Activated CD4-positive, alpha-beta memory T cell treated with anti-CD3 and anti-CD28 coated beads for 36 hours (primary cell): ENCODE results near the gene RGS7. TPM values are rescaled to one million over a fixed set of nuclear protein-coding genes. Genes with fewer than 3 reads are reported as not detected.
"Not testable (repeated sequence)": the region's sequence is repeated elsewhere in the genome, so short reads cannot be mapped to it uniquely, and the experiment has no call there.

Source experiments
- CTCF ChIA-PET: fragments of 350-600 bp; sonication (Branson Sonifier 250); formaldehyde crosslinking; loops from one replicate; lab custom pipeline; 2021; ENCODE audit warnings: antibody characterized with exemption, inconsistent platforms; lab: Charles Lee
- POLR2A ChIA-PET: fragments of 350-600 bp; sonication (Branson Sonifier 250); formaldehyde crosslinking; loops from one replicate; lab custom pipeline; 2021; ENCODE audit warnings: antibody characterized with exemption; lab: Charles Lee
- DNase-seq: peaks from one replicate; pipeline ENCODE4 v3.0.0-alpha.2; 2020
- H3K27ac Mint-ChIP-seq: one replicate; pipeline ENCODE4 v1.8.0; 2021; ENCODE audit warnings: mixed read lengths
- H3K27me3 Mint-ChIP-seq: one replicate; pipeline ENCODE4 v1.8.0; 2021; ENCODE audit warnings: mixed read lengths
- H3K36me3 Mint-ChIP-seq: one replicate; pipeline ENCODE4 v1.8.0; 2021; ENCODE audit warnings: mixed read lengths
- H3K4me1 Mint-ChIP-seq: one replicate; pipeline ENCODE4 v1.8.0; 2021; ENCODE audit warnings: low read depth, mixed read lengths
- H3K4me3 Mint-ChIP-seq: one replicate; pipeline ENCODE4 v1.8.0; 2021; ENCODE audit warnings: mild to moderate bottlenecking, mixed read lengths
- H3K9me3 Mint-ChIP-seq: one replicate; pipeline ENCODE4 v1.8.0; 2021; ENCODE audit warnings: mixed read lengths
- intact Hi-C: fragments of 100-400 bp; cut with micrococcal nuclease; formaldehyde crosslinking; loops from one replicate; pipeline ENCODE4 v1.15.1; 2023
- total RNA-seq, 2 experiments: library from RNA; stranded (reverse); gene quantifications; one replicate each; pipeline ENCODE4 v1.2.3, GENCODE V29; 2021

The RGS7 gene
- total RNA-seq, 2 experiments from 2014 or later = not detected

- H3K36me3 Mint-ChIP-seq = no peaks in the 10 kb centered on the region
- H3K27me3 Mint-ChIP-seq = peaks cover 4% of the 10 kb centered on the region
- no peaks in the 10 kb centered on the region for H3K9me3 Mint-ChIP-seq
- no peak for DNase-seq
- ChIA-PET CTCF (interaction anchor here (0.5 kb wide), 1 partner anchor 243 kb away, joined by 3 read pairs; no protein-coding TSS in a partner anchor), POLR2A (no interaction called here)
- peaks cover 2% of the 10 kb centered on the region for H3K4me1 Mint-ChIP-seq
- intact Hi-C loops = no loop called here
- H3K4me3 Mint-ChIP-seq = no peak overlapping the region
- no peak overlapping the region for H3K27ac Mint-ChIP-seq
Measured at GRCh38 chr1:240790856-240791255, 566.1 kb downstream of the RGS7 start.

DNA sequence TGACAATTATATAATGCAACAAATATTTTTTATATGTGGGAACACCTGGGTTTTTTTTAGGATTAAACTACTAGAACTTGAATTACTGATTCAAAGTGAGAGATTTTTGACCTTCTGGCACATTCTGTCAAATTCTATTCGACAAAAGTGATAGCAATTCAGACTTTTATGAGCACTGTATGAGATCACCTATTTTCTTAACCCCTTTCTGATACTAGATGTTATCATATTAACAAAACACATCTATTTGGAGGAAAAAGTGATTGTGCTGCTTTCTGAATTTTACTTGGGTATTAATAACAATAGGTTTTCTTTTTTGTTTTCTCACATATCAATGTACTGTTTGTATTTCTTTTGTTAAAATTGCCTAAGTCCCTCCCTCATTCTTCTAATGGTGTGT is 570.1 kb downstream of the RGS7 start:
- no peak for DNase-seq
- Mint-ChIP-seq H3K27ac (no peak overlapping the region), H3K27me3 (no peaks in the 10 kb centered on the region), H3K9me3 (no peaks in the 10 kb centered on the region), H3K4me1 (no peaks in the 10 kb centered on the region), H3K4me3 (no peak overlapping the region), H3K36me3 (no peaks in the 10 kb centered on the region)
- intact Hi-C loops = no loop called here
- CTCF ChIA-PET = no interaction called here
- POLR2A ChIA-PET = no interaction called here

- H3K4me3 Mint-ChIP-seq = no peak overlapping the region
- H3K9me3 Mint-ChIP-seq = no peaks in the 10 kb centered on the region
- intact Hi-C loops = no loop called here
- H3K27me3 Mint-ChIP-seq = no peaks in the 10 kb centered on the region
- no peak for DNase-seq
- POLR2A ChIA-PET = no interaction called here
- CTCF ChIA-PET = no interaction called here
- H3K4me1 Mint-ChIP-seq = no peaks in the 10 kb centered on the region
- no peak overlapping the region for H3K27ac Mint-ChIP-seq
- H3K36me3 Mint-ChIP-seq = no peaks in the 10 kb centered on the region
Measured at GRCh38 chr1:240784776-240785175, 572.2 kb downstream of the RGS7 start.

GRCh38 chr1:240783728-240784137 is 573.3 kb downstream of the RGS7 start:
- H3K4me1 Mint-ChIP-seq, H3K27ac Mint-ChIP-seq, H3K4me3 Mint-ChIP-seq, H3K9me3 Mint-ChIP-seq, H3K36me3 Mint-ChIP-seq, POLR2A ChIA-PET, CTCF ChIA-PET, DNase-seq, H3K27me3 Mint-ChIP-seq, intact Hi-C loops: not testable (repeated sequence)

GRCh38 chr1:240776237-240776636 is 580.8 kb downstream of the RGS7 start:
- Mint-ChIP-seq H3K9me3 (no peaks in the 10 kb centered on the region), H3K27ac (no peak overlapping the region), H3K36me3 (no peaks in the 10 kb centered on the region), H3K4me3 (no peak overlapping the region), H3K27me3 (peaks cover under 1% of the 10 kb centered on the region), H3K4me1 (no peaks in the 10 kb centered on the region)
- ChIA-PET CTCF (no interaction called here), POLR2A (no interaction called here)
- no peak for DNase-seq
- intact Hi-C loops = no loop called here

- peaks cover 2% of the 10 kb centered on the region for H3K9me3 Mint-ChIP-seq
- CTCF ChIA-PET = no interaction called here
- H3K36me3 Mint-ChIP-seq = no peaks in the 10 kb centered on the region
- POLR2A ChIA-PET = no interaction called here
- H3K4me1 Mint-ChIP-seq = no peaks in the 10 kb centered on the region
- intact Hi-C loops = no loop called here
- H3K4me3 Mint-ChIP-seq = no peak overlapping the region
- H3K27me3 Mint-ChIP-seq = peaks cover 6% of the 10 kb centered on the region
- DNase-seq = no peak
- no peak overlapping the region for H3K27ac Mint-ChIP-seq
Measured at GRCh38 chr1:240772131-240772530, 584.9 kb downstream of the RGS7 start.

GRCh38 chr1:240771450-240771849 is 585.6 kb downstream of the RGS7 start:
- peaks cover 6% of the 10 kb centered on the region for H3K27me3 Mint-ChIP-seq
- no peaks in the 10 kb centered on the region for H3K4me1 Mint-ChIP-seq
- intact Hi-C loops = no loop called here
- H3K9me3 Mint-ChIP-seq = peaks cover 2% of the 10 kb centered on the region
- H3K4me3 Mint-ChIP-seq = no peak overlapping the region
- CTCF ChIA-PET = no interaction called here
- H3K36me3 Mint-ChIP-seq = no peaks in the 10 kb centered on the region
- DNase-seq = no peak
- H3K27ac Mint-ChIP-seq = no peak overlapping the region
- POLR2A ChIA-PET = no interaction called here

DNA sequence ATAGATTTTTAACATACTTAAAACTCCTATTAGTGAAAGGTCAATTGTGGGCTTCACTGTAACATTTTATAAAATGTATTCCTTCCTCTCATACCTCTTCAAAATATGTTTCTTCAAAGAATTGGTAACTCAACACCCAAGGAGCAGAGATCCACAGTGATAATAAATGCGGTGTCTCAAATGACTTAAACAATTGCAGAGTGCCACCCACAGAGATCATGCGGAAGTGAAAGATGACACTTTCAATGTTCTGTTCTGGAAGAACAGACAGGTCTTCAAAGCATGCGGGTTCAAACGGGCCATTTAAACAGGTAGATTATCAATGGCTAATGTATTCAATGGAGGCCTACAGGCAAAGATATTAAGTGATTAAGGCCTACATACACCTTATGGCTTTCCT is 588.0 kb downstream of the RGS7 start:
- Mint-ChIP-seq H3K27me3 (peaks cover 6% of the 10 kb centered on the region), H3K9me3 (peaks cover 2% of the 10 kb centered on the region), H3K36me3 (no peaks in the 10 kb centered on the region), H3K4me3 (no peak overlapping the region), H3K27ac (no peak overlapping the region), H3K4me1 (no peaks in the 10 kb centered on the region)
- ChIA-PET CTCF (no interaction called here), POLR2A (no interaction called here)
- intact Hi-C loops = no loop called here
- DNase-seq = no peak

DNA sequence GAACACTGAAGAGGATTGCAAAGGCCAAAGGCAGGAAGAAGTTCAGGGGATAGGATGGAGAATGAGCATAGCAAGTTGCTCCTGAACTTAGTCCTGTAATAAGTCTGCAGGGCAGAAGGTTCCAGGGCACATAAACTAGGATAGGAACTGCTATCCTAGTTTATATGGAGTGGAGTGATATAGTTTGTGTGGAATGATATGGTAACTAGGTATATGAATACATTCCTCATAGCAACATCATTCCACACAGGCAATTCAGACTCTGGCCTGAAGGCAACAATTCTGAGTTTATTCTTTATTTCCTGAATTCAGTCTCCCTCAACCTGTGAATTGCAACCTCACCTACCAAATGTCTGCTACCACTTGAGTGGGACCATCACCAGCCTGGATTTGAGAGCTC is 590.2 kb downstream of the RGS7 start:
- Mint-ChIP-seq H3K9me3 (peaks cover 2% of the 10 kb centered on the region), H3K27me3 (peaks cover 6% of the 10 kb centered on the region), H3K4me3 (no peak overlapping the region), H3K36me3 (no peaks in the 10 kb centered on the region), H3K27ac (no peak overlapping the region), H3K4me1 (no peaks in the 10 kb centered on the region)
- POLR2A ChIA-PET = no interaction called here
- intact Hi-C loops = no loop called here
- CTCF ChIA-PET = no interaction called here
- no peak for DNase-seq

GRCh38 chr1:240765732-240766363 is 591.2 kb downstream of the RGS7 start:
- no peak overlapping the region for H3K4me3 Mint-ChIP-seq

DNA sequence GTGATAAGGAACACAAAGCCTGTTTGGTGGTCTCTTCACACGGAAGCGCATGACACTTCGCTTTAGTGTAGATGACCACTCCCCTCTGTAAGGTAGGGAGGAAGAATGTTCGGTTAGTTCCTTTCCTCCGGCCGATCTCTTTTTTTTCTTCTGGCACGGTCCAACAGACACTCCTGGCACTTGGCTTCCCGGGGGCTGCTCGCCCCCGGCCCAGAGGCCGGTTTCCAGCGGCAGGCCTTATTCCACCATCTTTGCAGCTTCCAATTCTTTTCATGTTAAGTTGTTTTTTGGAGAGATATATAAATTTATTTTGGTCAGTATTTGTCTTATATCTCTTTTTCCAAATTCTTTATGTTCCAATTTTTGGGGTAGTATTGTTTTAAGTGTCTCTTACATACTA is 593.2 kb downstream of the RGS7 start:
- intact Hi-C loops = no loop called here
- no peak overlapping the region for H3K27ac Mint-ChIP-seq
- ChIA-PET CTCF (no interaction called here), POLR2A (no interaction called here)
- no peak for DNase-seq
- no peak overlapping the region for H3K4me3 Mint-ChIP-seq
- H3K4me1 Mint-ChIP-seq = no peaks in the 10 kb centered on the region
- H3K36me3 Mint-ChIP-seq = no peaks in the 10 kb centered on the region
- H3K9me3 Mint-ChIP-seq = peaks cover 2% of the 10 kb centered on the region
- H3K27me3 Mint-ChIP-seq = peaks cover under 1% of the 10 kb centered on the region

More at GRCh38 chr1:240765732-240766363, 591.2 kb downstream of the RGS7 start:
- Mint-ChIP-seq H3K4me1 (no peaks in the 10 kb centered on the region), H3K27me3 (peaks cover 4% of the 10 kb centered on the region), H3K36me3 (no peaks in the 10 kb centered on the region), H3K27ac (no peak overlapping the region), H3K9me3 (peaks cover 2% of the 10 kb centered on the region)
- intact Hi-C loops = no loop called here
- POLR2A ChIA-PET = no interaction called here
- no peak for DNase-seq
- CTCF ChIA-PET = no interaction called here

DNA sequence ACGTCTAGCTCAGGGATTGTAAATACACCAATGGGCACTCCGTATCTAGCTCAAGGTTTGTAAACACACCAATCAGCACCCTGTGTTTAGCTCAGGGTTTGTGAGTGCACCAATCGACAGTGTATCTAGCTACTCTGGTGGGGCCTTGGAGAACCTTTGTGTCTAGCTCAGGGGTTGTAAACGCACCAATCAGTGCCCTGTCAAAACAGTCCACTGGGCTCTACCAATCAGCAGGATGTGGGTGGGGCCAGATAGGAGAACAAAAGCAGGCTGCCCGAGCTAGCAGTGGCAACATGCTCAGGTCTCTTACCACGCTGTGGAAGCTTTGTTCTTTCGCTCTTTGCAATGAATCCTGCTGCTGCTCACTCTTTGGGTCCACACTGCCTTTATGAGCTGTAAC is 593.9 kb downstream of the RGS7 start:
- intact Hi-C loops, H3K9me3 Mint-ChIP-seq, CTCF ChIA-PET, H3K4me3 Mint-ChIP-seq, H3K4me1 Mint-ChIP-seq, H3K27me3 Mint-ChIP-seq, H3K36me3 Mint-ChIP-seq, DNase-seq, H3K27ac Mint-ChIP-seq, POLR2A ChIA-PET: not testable (repeated sequence)

DNA sequence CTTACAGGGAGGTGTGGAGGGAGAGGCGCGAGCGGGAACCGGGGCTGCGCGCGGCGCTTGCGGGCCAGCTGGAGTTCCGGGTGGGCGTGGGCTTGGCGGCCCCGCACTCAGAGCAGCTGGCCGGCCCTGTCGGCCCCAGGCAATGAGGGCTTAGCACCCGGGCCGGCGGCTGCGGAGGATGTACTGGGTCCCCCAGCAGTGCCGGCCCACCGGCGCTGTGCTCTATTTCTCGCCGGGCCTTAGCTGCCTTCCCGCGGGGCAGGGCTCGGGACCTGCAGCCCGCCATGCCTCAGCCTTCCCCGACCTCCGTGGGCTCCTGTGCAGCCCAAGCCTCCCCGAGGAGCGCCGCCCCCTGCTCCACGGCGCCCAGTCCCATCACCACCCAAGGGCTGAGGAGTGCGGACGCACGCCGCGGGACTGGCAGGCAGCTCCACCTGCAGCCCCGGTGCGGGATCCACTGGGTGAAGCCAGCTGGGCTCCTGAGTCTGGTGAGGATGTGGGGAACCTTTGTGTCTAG is 594.5 kb downstream of the RGS7 start:
- POLR2A ChIA-PET, CTCF ChIA-PET, H3K4me1 Mint-ChIP-seq, H3K27ac Mint-ChIP-seq, H3K9me3 Mint-ChIP-seq, DNase-seq, intact Hi-C loops, H3K36me3 Mint-ChIP-seq, H3K27me3 Mint-ChIP-seq, H3K4me3 Mint-ChIP-seq: not testable (repeated sequence)
